ENCODE measurements around the gene RHOXF2.
"Not testable (repeated sequence)": the region's sequence is repeated elsewhere in the genome, so short reads cannot be mapped to it uniquely, and the experiment has no call there.

Gene RHOXF2

GRCh38 chrX:120196626-120197283, 38.3 kb downstream of the RHOXF2 start:
- DNase-seq (ENCODE audit: low read depth in 4 of 4, low spot score in 1 of 4) = not testable (repeated sequence)

- no peak for DNase-seq (ENCODE audit: low read depth in 4 of 4, low spot score in 1 of 4)
These were observed 42.4 kb downstream of the RHOXF2 start for GRCh38 chrX:120200851-120201250.

- DNase-seq (ENCODE audit: low read depth in 4 of 4, low spot score in 1 of 4) = no peak
These were observed 47.7 kb downstream of the RHOXF2 start for GRCh38 chrX:120205816-120206753.

- DNase-seq (ENCODE audit: low read depth in 4 of 4, low spot score in 1 of 4) = no peak
These were observed 48.7 kb downstream of the RHOXF2 start for GRCh38 chrX:120207009-120207605.

- DNase-seq (ENCODE audit: low read depth in 4 of 4, low spot score in 1 of 4) = peak; percentile 11 to 38 (median 30)
These were observed 55.2 kb downstream of the RHOXF2 start for GRCh38 chrX:120213438-120214265.
